ENCODE results near the gene CBX6.

GRCh38 chr22:38823076-38823475 lies 48.9 kb downstream of the CBX6 start:
- TF ChIP-seq KAT7 (CRISPR knock-in tag; IDR thresholded peaks at IDR 0.05; ENCODE audit: borderline replicate concordance) (no peak), ZFP36 (IDR thresholded peaks at IDR 0.05; ENCODE audit: low read depth, low read length, partially characterized antibody) (no peak), ZNF24 (IDR thresholded peaks at IDR 0.05) (no peak), ZNF507 (tag; conservative IDR thresholded peaks at IDR 0.05) (no peak), RFX5 (IDR thresholded peaks at IDR 0.05; ENCODE audit: low read depth, low read length) (no peak), KAT8 (IDR thresholded peaks at IDR 0.05; ENCODE audit: low read depth) (no peak), CBX8 (IDR thresholded peaks at IDR 0.05; ENCODE audit: borderline replicate concordance, extremely low read depth, low read depth, low read length, poor library complexity, severe bottlenecking) (no peak), POLR2A (conservative IDR thresholded peaks at IDR 0.05) (no peak), RCOR1 (IDR thresholded peaks at IDR 0.05; ENCODE audit: borderline replicate concordance in 1 of 2, low read depth in 2 of 2, low read length in 2 of 2) (no peak), TAF1 (IDR thresholded peaks at IDR 0.05; ENCODE audit: control insufficient read depth, extremely low read depth, insufficient read depth, low read length, severe bottlenecking) (no peak), GABPA (tag; conservative IDR thresholded peaks at IDR 0.05; ENCODE audit: low read depth) (no peak)

Measured in K562 (cell line).